ENCODE results near the gene FAM13A.
"Not testable (repeated sequence)": the region's sequence is repeated elsewhere in the genome, so short reads cannot be mapped to it uniquely, and the experiment has no call there.

FAM13A gene

GRCh38 chr4:88892646-88893045, 164.3 kb downstream of the FAM13A start:
- DNase-seq, result no peak

DNA sequence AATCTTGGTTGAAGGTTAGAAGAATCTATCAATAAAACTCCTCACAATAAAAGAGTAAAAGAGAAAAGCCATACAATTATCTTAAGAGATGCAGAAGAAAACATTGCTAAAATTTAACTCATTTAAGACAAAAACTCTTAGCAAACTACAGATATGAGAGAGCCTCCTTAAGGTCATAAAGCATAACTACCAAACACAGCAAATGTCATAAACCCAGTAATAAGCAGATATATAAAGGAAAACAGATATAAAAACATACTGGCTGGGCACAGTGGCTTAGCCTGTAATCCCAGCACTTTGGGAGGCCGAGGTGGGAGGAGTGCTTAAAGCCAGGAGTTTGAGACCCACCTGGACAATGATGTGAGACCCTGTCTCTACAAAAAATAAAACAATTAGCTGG, 165.3 kb downstream of the FAM13A start:
- DNase-seq, result no peak

DNA sequence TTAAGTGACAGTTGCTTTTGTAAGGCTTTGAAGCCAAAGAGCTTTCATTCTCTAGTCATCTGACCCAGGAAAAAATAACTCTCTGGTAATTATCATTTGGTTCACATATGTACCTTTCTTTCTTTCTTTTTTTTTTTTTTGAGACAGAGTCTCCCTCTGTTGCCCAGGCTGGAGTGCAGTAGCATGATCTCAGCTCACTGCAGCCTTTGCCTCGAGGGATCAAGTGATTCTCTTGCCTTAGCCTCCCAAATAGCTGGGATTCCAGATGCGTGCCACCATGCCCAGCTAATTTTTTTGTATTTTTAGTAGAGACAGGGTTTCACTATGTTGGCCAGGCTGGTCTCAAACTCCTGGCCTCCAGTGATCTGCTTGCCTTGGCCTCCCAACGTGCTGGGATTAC, 169.6 kb downstream of the FAM13A start:
- DNase-seq, result not testable (repeated sequence)

GRCh38 chr4:88881227-88881569, 175.8 kb downstream of the FAM13A start:
- no peak for DNase-seq

- DNase-seq, result no peak
These were observed 176.3 kb downstream of the FAM13A start for GRCh38 chr4:88880501-88881226.

- DNase-seq, result no peak
These were observed 177.0 kb downstream of the FAM13A start for GRCh38 chr4:88879991-88880390.

GRCh38 chr4:88878642-88879041, 178.3 kb downstream of the FAM13A start:
- no peak for DNase-seq

GRCh38 chr4:88870428-88870827, 186.6 kb downstream of the FAM13A start:
- no peak for DNase-seq

DNA sequence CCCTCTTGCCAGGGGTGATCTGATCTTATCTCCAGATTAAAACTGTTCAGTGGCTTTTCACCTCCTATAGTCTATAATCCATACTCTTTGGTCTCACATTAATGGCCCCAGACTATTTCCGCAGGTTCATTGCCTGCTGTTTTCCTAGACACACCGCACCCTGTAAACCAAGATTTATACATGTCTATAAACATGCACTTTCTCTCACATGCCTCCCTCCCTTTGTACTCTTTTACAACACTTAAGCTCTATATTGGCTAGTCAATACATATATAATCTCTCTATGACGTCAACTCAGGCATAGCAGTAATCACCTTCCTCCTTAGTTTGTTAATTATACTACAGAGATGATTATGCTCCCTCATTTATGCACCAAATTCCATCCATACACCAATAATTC, 188.5 kb downstream of the FAM13A start:
- DNase-seq, result no peak

- peak; percentile 57 for DNase-seq
These were observed 190.0 kb downstream of the FAM13A start for GRCh38 chr4:88866862-88867550.

DNA sequence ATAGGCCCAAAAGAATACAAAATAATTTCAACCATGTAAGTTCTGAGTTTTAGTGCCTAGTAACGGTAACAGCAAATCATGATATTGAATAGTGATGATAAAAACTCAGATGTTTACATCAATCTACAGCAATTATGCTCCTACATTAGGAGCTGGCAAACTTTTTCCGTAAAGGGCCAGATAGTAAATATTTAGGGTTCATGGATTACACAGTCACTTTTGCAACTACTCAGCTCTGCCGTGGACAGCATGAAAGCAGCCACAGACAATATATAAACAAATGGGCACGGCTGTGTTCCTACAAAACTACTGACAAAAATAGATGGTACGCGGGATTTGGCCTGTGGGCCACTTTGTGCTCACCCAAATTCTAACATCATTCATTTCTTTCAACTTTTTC, 191.5 kb downstream of the FAM13A start:
- DNase-seq, result peak; percentile 18

GRCh38 chr4:88865046-88865445, 191.9 kb downstream of the FAM13A start:
- peak; percentile 50 for DNase-seq

GRCh38 chr4:88860586-88860985, 196.4 kb downstream of the FAM13A start:
- no peak for DNase-seq

- no peak for DNase-seq
These were observed 197.7 kb downstream of the FAM13A start for GRCh38 chr4:88859191-88859812.

GRCh38 chr4:88858752-88859151, 198.2 kb downstream of the FAM13A start:
- DNase-seq, result no peak

- no peak for DNase-seq
These were observed 199.4 kb downstream of the FAM13A start for GRCh38 chr4:88857588-88857987.

- DNase-seq, result no peak
These were observed 202.5 kb downstream of the FAM13A start for GRCh38 chr4:88854481-88854880.

- not testable (repeated sequence) for DNase-seq
These were observed 203.4 kb downstream of the FAM13A start for GRCh38 chr4:88853583-88853982.

DNA sequence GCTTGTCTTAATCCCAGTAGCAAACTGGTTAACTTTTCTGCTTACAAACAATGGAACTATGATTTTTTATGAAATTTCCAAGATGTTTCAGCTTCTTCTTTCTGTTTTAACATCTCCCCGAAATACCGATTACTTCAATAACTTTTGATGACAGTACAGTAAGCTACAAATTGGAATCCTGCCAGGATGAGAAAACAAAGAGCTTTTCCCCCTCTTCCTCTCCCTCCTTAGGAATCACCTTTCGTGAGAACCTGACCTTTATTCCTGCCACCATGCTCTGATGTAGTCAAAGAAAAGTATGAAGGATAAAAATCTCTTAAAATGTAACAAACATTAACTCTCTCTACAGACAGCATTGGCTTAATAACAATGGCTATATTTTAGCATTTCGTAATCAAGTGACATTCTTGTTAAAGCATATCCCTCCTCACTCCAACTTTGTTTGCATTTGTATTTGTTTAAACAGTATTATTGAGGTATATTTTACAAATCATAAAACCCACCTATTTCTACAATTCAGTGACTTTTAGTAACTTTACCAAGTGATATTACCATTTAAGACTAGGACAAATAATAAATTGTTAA, 210.7 kb downstream of the FAM13A start:
- DNase-seq, result no peak

DNA sequence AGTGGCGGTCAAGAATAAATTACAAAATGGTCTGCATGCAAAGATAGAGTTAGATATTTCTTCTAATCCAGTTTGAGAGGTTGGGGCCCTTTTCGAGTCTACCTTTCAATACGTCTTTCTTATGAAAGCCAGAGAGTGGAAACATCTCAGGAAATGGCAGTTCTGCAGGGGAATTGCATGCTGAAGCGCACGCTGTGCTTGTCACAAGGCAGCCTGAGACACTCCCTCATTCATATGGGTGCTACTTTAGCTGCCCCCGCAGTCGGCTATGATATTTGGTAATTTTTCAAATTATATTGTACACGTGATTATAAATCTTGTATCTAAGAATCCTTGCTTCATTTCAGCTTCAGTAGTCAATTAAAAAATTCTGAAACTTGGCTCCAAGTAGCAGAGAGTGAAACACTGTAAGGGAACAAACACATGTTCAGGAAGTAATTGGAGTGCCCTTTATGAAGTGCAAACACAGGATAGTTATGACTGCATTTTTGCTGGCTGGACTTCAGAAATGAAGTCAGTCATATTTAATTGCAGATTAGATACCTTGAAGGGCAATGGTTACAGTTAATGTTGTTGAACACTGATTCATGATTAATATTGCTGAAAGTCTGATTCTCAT, 213.8 kb downstream of the FAM13A start:
- no peak for DNase-seq

- no peak for DNase-seq
These were observed 215.3 kb downstream of the FAM13A start for GRCh38 chr4:88841635-88842034.

DNA sequence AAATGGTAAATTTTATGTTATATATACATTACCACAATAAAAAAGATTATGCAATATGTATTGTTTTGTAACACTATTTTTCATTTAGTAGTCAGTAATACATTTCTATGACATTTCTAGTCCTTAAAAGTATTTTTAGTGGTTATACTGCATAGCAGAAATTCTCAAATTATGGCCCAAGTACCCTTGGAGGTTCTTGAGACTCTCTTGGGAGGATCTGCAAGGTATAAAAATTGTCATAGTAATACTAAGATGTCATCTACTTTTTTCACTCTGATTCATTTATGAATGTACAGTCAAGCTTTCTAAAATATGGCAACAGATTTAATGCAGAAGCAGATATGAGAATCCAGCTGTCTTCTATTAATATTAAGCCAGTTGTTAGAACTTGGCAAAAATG, 220.8 kb downstream of the FAM13A start:
- no peak for DNase-seq

GRCh38 chr4:88831031-88831430, 226.0 kb downstream of the FAM13A start:
- DNase-seq, result no peak

All from HCEC 1CT (cell line).